ENCODE results near the gene BPIFA2.
"Not testable (repeated sequence)": the region's sequence is repeated elsewhere in the genome, so short reads cannot be mapped to it uniquely, and the experiment has no call there.

The BPIFA2 gene

DNA sequence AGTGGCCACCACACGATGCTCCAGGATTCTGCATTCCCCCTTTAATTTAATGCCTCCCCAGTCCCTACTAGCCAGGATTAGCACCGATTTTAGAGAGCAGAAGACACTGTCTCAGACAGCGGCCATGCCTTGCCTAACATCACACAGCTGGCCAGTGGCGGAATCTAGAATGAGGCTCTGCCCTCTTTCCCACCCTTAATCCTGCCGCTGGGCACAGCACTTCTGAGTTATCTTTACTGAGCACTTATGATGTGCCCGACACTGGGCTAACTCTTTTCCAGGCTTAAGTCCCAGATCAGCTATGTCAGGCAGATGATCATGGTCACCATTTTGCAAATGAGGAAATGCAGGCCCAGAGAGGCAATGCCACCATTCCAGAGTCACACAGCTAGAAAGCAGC lies 5.6 kb upstream of the BPIFA2 start:
- DNase-seq, result no peak

DNA sequence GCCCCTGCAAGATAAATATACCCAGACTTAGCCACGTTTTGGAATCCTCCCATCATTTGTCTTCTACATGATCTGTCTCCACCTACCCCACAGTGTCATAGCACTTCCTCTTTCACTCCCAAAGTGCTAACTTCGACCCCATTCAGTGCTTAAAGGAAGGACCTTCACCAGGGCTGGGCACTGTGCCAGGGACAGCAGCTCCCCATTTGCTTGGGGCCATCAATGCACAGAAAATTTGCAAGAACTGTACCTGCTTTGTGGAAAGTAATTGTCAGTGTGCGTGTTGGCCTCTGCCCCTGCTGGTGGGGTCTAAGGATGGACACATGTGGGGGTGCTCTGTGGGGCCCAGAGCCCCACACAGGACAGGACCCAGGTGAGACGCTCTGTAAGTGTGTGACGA lies 5.2 kb upstream of the BPIFA2 start:
- peak; percentile 17 for DNase-seq

GRCh38 chr20:33163856-33164762 lies 3.9 kb upstream of the BPIFA2 start:
- DNase-seq, result no peak

- DNase-seq, result no peak
Measured at GRCh38 chr20:33164763-33165095, 3.2 kb upstream of the BPIFA2 start.

DNA sequence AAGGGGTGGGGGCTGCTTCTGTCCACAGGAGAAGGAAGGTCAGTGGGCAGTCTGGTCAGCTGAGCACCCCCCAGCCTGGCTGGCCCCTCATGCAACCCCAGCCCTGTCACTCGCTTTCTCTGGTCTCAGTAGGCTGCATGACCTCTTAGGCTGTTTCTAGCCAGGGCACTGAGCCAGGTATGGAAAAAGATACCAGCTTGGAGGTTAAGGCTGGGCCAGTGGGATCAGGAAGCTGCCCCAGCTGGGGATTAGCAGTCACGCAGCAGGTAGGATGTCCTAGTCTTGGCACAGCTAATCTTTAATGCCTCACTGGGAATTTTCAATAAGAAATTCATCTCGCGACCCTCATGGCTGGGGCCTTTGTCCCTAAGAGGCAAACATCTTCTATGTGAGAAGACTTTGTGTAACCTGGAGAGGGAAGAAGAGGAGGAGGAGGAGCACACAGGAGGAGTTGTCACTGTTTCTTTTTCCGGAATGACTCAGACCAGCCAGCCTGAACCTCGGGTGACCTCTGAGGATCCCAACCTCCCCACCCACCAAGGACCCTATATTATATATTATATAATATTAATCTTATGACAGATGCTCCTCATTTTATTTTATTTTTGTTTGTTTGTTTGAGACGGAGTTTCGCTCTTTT lies 2.4 kb upstream of the BPIFA2 start:
- DNase-seq, result no peak

- no peak for DNase-seq
Measured at GRCh38 chr20:33166533-33167113, 1.3 kb upstream of the BPIFA2 start.

- peak; percentile 60 for DNase-seq
Measured at GRCh38 chr20:33169176-33169794, 1.3 kb downstream of the BPIFA2 start.

- DNase-seq, result no peak
Measured at GRCh38 chr20:33172781-33173180, 4.8 kb downstream of the BPIFA2 start.

DNA sequence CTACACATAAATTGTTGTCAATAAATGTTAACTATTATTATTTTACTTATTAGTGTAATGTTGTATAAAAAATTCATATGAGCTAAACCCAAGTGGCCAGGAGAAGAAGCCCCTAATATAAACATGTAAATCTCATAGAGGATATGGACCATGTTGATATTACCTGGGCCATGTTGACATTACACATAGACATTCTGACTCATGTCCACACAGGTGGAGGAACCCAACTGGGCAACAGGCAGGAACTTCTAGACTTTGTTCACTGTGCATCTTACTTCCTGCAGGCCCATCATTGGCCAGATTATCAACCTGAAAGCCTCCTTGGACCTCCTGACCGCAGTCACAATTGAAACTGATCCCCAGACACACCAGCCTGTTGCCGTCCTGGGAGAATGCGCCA lies 7.2 kb downstream of the BPIFA2 start:
- DNase-seq, result no peak

- no peak for DNase-seq
Measured at GRCh38 chr20:33176101-33176500, 8.1 kb downstream of the BPIFA2 start.

GRCh38 chr20:33177866-33178265 lies 9.9 kb downstream of the BPIFA2 start:
- DNase-seq, result no peak

GRCh38 chr20:33178726-33179125 lies 10.8 kb downstream of the BPIFA2 start:
- DNase-seq, result no peak

GRCh38 chr20:33180169-33180568 lies 12.2 kb downstream of the BPIFA2 start:
- no peak for DNase-seq

DNA sequence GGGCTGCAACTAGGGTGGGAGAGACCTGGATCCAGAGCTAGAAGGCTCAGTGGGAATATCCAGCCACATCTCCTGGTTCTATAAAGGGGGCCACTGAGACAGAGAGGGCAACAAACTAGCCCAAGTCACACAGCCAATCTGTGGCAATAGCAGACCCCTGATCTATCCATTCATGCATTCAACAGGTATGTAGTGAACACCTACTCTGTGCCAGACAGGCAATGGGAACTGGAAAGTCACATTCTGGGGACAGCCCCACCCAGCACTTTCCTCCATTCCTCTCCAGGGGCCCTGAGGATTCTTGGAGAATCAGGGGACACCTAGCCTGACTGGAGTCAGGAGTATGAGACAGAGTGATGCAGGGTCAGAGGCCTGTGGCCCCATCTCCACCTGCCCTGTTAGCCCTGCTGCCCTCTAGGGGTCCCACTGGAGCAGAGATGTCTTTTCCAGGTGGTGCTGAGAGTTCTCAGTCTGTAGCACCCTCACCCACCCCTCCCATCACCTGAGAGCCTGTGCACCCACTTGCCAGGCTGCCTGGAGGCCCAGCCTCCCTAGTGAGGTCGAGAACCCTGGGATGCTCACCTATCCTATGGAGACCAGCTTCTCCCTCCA lies 13.6 kb downstream of the BPIFA2 start:
- DNase-seq, result no peak

- DNase-seq, result no peak
Measured at GRCh38 chr20:33183312-33183711, 15.4 kb downstream of the BPIFA2 start.

- DNase-seq, result not testable (repeated sequence)
Measured at GRCh38 chr20:33185031-33185590, 17.2 kb downstream of the BPIFA2 start.

- no peak for DNase-seq
Measured at GRCh38 chr20:33187491-33187890, 19.5 kb downstream of the BPIFA2 start.

GRCh38 chr20:33188421-33188820 lies 20.5 kb downstream of the BPIFA2 start:
- DNase-seq, result no peak

DNA sequence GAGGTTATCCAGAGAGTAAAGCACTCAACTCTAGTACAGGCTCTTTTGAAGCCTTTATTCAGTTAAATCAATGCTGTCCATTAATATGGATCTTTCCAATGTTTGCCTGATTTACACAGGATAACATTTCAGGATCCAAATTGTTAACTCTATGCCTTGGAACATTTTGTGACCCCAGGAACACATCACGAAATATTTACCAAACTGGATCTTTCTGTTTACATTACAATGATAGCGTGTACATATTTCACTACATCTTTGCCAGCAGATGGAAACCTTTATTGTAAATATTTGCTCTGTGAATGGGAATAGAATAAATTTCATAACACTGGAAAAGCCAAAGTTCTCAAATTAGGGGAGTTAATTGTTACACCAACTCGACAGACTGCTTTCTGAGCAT lies 23.5 kb downstream of the BPIFA2 start:
- no peak for DNase-seq

DNA sequence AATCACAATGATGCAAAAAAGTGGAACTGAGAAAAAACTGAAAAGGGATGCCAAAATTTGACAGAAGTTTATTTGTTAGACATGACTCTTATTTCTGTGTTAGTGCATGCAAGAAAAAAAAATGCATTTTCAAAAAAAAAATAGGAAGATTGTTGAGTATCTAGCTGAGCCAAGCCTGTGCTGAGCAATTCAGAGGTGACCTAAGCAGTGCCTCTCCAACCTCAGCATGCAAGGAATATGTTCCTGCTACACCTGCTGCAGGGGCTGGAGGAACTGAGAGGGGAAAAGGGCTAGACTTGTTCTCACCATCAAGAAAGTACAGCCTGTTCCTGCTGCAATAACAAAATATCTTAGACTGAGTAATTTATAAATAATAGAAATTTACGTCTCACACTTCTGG lies 24.0 kb downstream of the BPIFA2 start:
- no peak for DNase-seq

DNA sequence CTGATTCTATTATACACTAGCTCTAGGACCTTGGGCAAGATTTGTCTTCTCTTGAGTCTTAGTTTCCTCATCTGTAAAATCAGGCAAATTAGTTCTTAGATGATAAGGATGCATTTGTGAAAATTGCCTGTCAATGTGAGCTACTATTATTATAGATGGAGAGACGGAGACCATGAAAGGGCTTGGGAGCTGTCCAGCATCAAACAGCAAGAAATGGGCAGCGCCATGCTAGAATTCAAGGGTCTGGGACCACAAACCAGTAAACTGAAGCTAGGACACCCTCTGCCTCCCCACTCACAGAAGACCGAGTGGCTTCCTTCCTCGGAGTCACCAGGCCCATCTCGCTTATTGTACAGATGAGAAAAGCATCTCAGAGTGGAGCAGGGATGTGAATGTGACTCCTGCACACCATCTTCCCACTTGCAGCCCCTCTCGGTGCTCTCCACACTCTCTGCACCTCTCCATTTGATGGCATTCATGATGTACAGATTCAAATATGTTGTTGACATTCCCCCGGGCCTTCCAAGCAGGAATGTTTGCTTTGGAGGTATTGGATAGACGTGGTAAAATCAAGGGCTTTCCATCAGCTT lies 25.0 kb downstream of the BPIFA2 start:
- no peak for DNase-seq

DNA sequence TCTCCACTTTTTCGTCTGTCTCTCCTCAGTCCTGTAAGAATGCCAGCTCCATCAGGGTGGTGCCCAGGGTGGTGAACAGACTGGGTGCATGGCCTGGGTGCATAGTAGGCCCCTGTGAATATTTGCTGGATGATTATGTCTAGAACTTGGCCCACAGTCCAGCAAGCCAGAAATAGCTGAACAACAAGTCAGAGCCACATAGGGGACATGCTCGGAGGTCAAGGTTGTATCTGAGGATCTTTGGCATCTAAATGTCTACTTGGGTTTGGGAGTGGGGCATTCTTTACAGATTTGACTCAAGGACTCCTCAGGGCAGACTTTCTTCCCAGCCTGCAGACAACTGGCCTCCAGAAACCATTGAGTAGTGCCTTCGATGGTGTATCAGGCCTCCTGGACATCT lies 31.1 kb downstream of the BPIFA2 start:
- DNase-seq, result no peak

DNA sequence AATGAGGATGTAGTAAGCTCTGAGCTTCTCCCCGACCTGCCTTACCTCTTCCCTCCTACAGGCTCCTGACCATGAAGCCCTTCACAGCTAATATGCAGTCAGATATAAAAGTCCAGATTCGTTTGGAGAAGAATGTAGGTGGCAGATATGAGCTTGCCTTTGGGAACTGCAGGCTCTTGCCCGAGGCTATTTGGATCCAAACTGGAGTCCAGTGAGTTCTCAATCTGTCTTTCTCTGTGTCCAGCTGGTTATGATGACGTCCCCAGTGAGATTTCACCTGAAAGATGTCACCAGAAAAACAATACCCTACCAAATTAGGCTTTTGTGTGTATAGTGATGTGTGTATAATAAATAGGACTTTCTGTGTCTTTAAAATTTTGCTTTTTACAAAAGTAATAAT lies 34.5 kb downstream of the BPIFA2 start:
- DNase-seq, result no peak
